Osteoblast (primary cell): Measurements from ENCODE around the gene SCAMP5. TPM values are rescaled to one million over a fixed set of nuclear protein-coding genes. Genes with fewer than 3 reads are reported as not detected.

Source experiments
- DNase-seq: peaks from one replicate; pipeline ENCODE4 v3.0.0; 2011; ENCODE audit warnings: low spot score, mixed read lengths; ENCODE audit not compliant: insufficient read length; ENCODE audit errors: missing footprints
- H2AFZ ChIP-seq: 2 replicates; pipeline ENCODE4 v1.6.0; 2011; ENCODE audit warnings: mild to moderate bottlenecking, low read length
- H3K27ac ChIP-seq: 2 replicates; pipeline ENCODE4 v1.5.1; 2011; ENCODE audit warnings: mild to moderate bottlenecking, low read depth, low read length, moderate library complexity
- H3K27me3 ChIP-seq: 2 replicates; pipeline ENCODE4 v1.6.0; 2012; ENCODE audit warnings: mild to moderate bottlenecking, control low read depth, inconsistent platforms, low read length, moderate library complexity; ENCODE audit not compliant: insufficient read depth
- H3K36me3 ChIP-seq: 2 replicates; pipeline ENCODE4 v1.5.1; 2011; ENCODE audit warnings: mild to moderate bottlenecking, low read length, control low read depth, moderate library complexity; ENCODE audit not compliant: insufficient read depth
- H3K4me1 ChIP-seq: 2 replicates; pipeline ENCODE4 v1.5.1; 2011; ENCODE audit warnings: mild to moderate bottlenecking, low read length, control low read depth, moderate library complexity; ENCODE audit not compliant: insufficient read depth
- H3K4me2 ChIP-seq: 2 replicates; pipeline ENCODE4 v1.6.0; 2011; ENCODE audit warnings: mild to moderate bottlenecking, low read length; ENCODE audit not compliant: insufficient read depth
- H3K4me3 ChIP-seq: fragments of 200-600 bp; sonication (generic); 3 replicates; pipeline ENCODE4 v1.5.1; 2012; ENCODE audit warnings: mild to moderate bottlenecking, low read length, inconsistent platforms; ENCODE audit not compliant: insufficient read depth
- H3K79me2 ChIP-seq: 2 replicates; pipeline ENCODE4 v1.6.0; 2012; ENCODE audit warnings: mild to moderate bottlenecking, low read length, control low read depth, inconsistent platforms; ENCODE audit not compliant: insufficient read depth
- H3K9me3 ChIP-seq: 2 replicates; pipeline ENCODE4 v1.5.1; 2011; ENCODE audit warnings: low read depth, low read length, control low read depth
- H4K20me1 ChIP-seq: 2 replicates; pipeline ENCODE4 v1.6.0; 2012; ENCODE audit warnings: mild to moderate bottlenecking, low read length, control low read depth; ENCODE audit not compliant: insufficient read depth
- CTCF ChIP-seq: IDR thresholded peaks from 2 replicates; pipeline ENCODE4 v1.5.1; 2011; ENCODE audit warnings: mild to moderate bottlenecking, low read depth, low read length, moderate library complexity; ENCODE audit errors: extremely low read depth
- total RNA-seq: library from RNA; depleted of rRNA; stranded (reverse); fragments of >200 nt; gene quantifications from 2 replicates; pipeline ENCODE4 v1.2.3, GENCODE V29; 2012

The SCAMP5 gene
- total RNA-seq, 1 donor, result 1.8 TPM

- Histone ChIP-seq H3K4me3 (no peak overlapping the region), H3K9me3 (no peaks in the 10 kb centered on the region), H3K36me3 (no peaks in the 10 kb centered on the region), H3K4me2 (no peak overlapping the region), H3K27ac (no peak overlapping the region), H3K79me2 (peaks cover 8% of the 10 kb centered on the region), H3K27me3 (no peaks in the 10 kb centered on the region), H2AFZ (no peak overlapping the region), H3K4me1 (peaks cover 6% of the 10 kb centered on the region), H4K20me1 (no peaks in the 10 kb centered on the region)
- no peak for TF ChIP-seq CTCF
- DNase-seq, result no peak
Measured at GRCh38 chr15:75019916-75020315, 24.6 kb downstream of the SCAMP5 start.

- no peak for TF ChIP-seq CTCF
- peaks cover 10% of the 10 kb centered on the region for H3K79me2 ChIP-seq
- H3K4me2 ChIP-seq, result no peak overlapping the region
- H3K36me3 ChIP-seq, result no peaks in the 10 kb centered on the region
- no peak overlapping the region for H3K4me3 ChIP-seq
- no peaks in the 10 kb centered on the region for H4K20me1 ChIP-seq
- H3K4me1 ChIP-seq, result peaks cover 6% of the 10 kb centered on the region
- H2AFZ ChIP-seq, result no peak overlapping the region
- no peak overlapping the region for H3K27ac ChIP-seq
- DNase-seq, result no peak
- no peaks in the 10 kb centered on the region for H3K9me3 ChIP-seq
- no peaks in the 10 kb centered on the region for H3K27me3 ChIP-seq
Measured at GRCh38 chr15:75021341-75021740, 26.0 kb downstream of the SCAMP5 start.

GRCh38 chr15:75022783-75023180 is 27.4 kb downstream of the SCAMP5 start:
- H3K4me1 ChIP-seq, result peaks cover 6% of the 10 kb centered on the region
- no peaks in the 10 kb centered on the region for H3K9me3 ChIP-seq
- H3K27me3 ChIP-seq, result no peaks in the 10 kb centered on the region
- H3K79me2 ChIP-seq, result peaks cover 10% of the 10 kb centered on the region
- no peaks in the 10 kb centered on the region for H3K36me3 ChIP-seq
- H4K20me1 ChIP-seq, result no peaks in the 10 kb centered on the region
- H2AFZ ChIP-seq, result peak overlapping the region; percentile 20
- no peak overlapping the region for H3K4me3 ChIP-seq
- no peak overlapping the region for H3K27ac ChIP-seq
- no peak for DNase-seq
- no peak overlapping the region for H3K4me2 ChIP-seq
- TF ChIP-seq CTCF, result no peak

- Histone ChIP-seq H3K4me2 (peak within 1 kb of the TSS; percentile 99), H3K79me2 (peaks cover 10% of the 10 kb centered on the region), H2AFZ (peak within 1 kb of the TSS; percentile 98), H3K4me3 (peak within 1 kb of the TSS; percentile 100), H3K27me3 (no peaks in the 10 kb centered on the region), H3K27ac (peak within 1 kb of the TSS; percentile 92), H3K4me1 (peaks cover 6% of the 10 kb centered on the region), H3K36me3 (no peaks in the 10 kb centered on the region), H4K20me1 (no peaks in the 10 kb centered on the region), H3K9me3 (no peaks in the 10 kb centered on the region)
- no peak for TF ChIP-seq CTCF
- peak; percentile 100 for DNase-seq
Measured at GRCh38 chr15:75023181-75023871, 28.0 kb downstream of the SCAMP5 start, which contains the start of gene PPCDC. TSS of gene PPCDC (plus strand) at chr15:75023590. CDS start at chr15:75028319, 4,729 bp downstream.
